Trophoblast cell (in vitro differentiated cells and primary cell): ENCODE results near the gene MESD.

Source experiments
- DNase-seq, 2 donors: peaks; one replicate each; pipeline ENCODE4 v3.0.0-alpha.2; 2016
- H2AFZ ChIP-seq: 2 replicates; pipeline ENCODE4 v1.6.1; 2013; ENCODE audit warnings: low read length, moderate library complexity, mild to moderate bottlenecking; ENCODE audit not compliant: insufficient read depth, poor library complexity
- H2AK5ac ChIP-seq: 2 replicates; pipeline ENCODE4 v1.6.1; 2013; ENCODE audit warnings: mild to moderate bottlenecking, low read length
- H2BK120ac ChIP-seq: 2 replicates; pipeline ENCODE4 v1.6.1; 2013; ENCODE audit warnings: low read length, mild to moderate bottlenecking, moderate library complexity; ENCODE audit not compliant: insufficient read depth, poor library complexity
- H2BK12ac ChIP-seq: 2 replicates; pipeline ENCODE4 v1.6.1; 2013; ENCODE audit warnings: mild to moderate bottlenecking, low read length, moderate library complexity
- H2BK5ac ChIP-seq: 2 replicates; pipeline ENCODE4 v1.6.1; 2013; ENCODE audit warnings: low read length, low read depth, moderate library complexity, mild to moderate bottlenecking; ENCODE audit not compliant: poor library complexity
- H3K14ac ChIP-seq: 2 replicates; pipeline ENCODE4 v1.6.1; 2013; ENCODE audit warnings: mild to moderate bottlenecking, low read length
- H3K18ac ChIP-seq: 2 replicates; pipeline ENCODE4 v1.6.1; 2013; ENCODE audit warnings: mild to moderate bottlenecking, low read length
- H3K23ac ChIP-seq: 2 replicates; pipeline ENCODE4 v1.6.1; 2013; ENCODE audit warnings: low read length
- H3K27ac ChIP-seq: 2 replicates; pipeline ENCODE4 v1.5.1; 2013; ENCODE audit warnings: low read depth, mild to moderate bottlenecking, inconsistent platforms, low read length, moderate library complexity
- H3K27me3 ChIP-seq: 2 replicates; pipeline ENCODE4 v1.6.1; 2013; ENCODE audit warnings: inconsistent platforms, mild to moderate bottlenecking, low read length, moderate library complexity; ENCODE audit not compliant: insufficient read depth
- H3K36me3 ChIP-seq, 2 experiments: 1 replicate in 1 of 2; 2 replicates in 1 of 2; pipeline ENCODE4 v1.6.1; 2013; ENCODE audit warnings: low read length in 2 of 2, mild to moderate bottlenecking in 2 of 2, moderate library complexity in 1 of 2; ENCODE audit not compliant: insufficient read depth in 2 of 2, control insufficient read depth in 1 of 2
- H3K4ac ChIP-seq: 2 replicates; pipeline ENCODE4 v1.6.1; 2013; ENCODE audit warnings: low read depth, mild to moderate bottlenecking, low read length, moderate library complexity
- H3K4me1 ChIP-seq, 2 experiments: 1 replicate in 1 of 2; 2 replicates in 1 of 2; pipeline ENCODE4 v1.6.1; 2013; ENCODE audit warnings: low read length in 2 of 2, mild to moderate bottlenecking in 2 of 2, moderate library complexity in 1 of 2; ENCODE audit not compliant: insufficient read depth in 2 of 2, control insufficient read depth in 1 of 2
- H3K4me2 ChIP-seq: 2 replicates; pipeline ENCODE4 v1.6.1; 2013; ENCODE audit warnings: inconsistent platforms, mild to moderate bottlenecking, low read length, moderate library complexity
- H3K4me3 ChIP-seq: 2 replicates; pipeline ENCODE4 v1.5.1; 2013; ENCODE audit warnings: mild to moderate bottlenecking, low read depth, low read length, inconsistent platforms
- H3K79me1 ChIP-seq: one replicate; pipeline ENCODE4 v1.6.1; 2013; ENCODE audit warnings: low read length
- H3K79me2 ChIP-seq: 2 replicates; pipeline ENCODE4 v1.6.1; 2013; ENCODE audit warnings: low read length, mild to moderate bottlenecking; ENCODE audit not compliant: control insufficient read depth, insufficient read depth, poor library complexity
- H3K9ac ChIP-seq: 2 replicates; pipeline ENCODE4 v1.6.1; 2013; ENCODE audit warnings: mild to moderate bottlenecking, low read length
- H3K9me3 ChIP-seq: 2 replicates; pipeline ENCODE4 v1.6.1; 2013; ENCODE audit warnings: low read depth, mild to moderate bottlenecking, control low read depth, inconsistent platforms, low read length; ENCODE audit not compliant: insufficient read depth
- H4K12ac ChIP-seq: 2 replicates; pipeline ENCODE4 v1.6.1; 2013; ENCODE audit warnings: low read depth, mild to moderate bottlenecking, low read length, moderate library complexity
- H4K8ac ChIP-seq: 2 replicates; pipeline ENCODE4 v1.6.1; 2013; ENCODE audit warnings: low read depth, mild to moderate bottlenecking, low read length, moderate library complexity
- H4K91ac ChIP-seq: one replicate; pipeline ENCODE4 v1.6.1; 2013; ENCODE audit warnings: low read depth, mild to moderate bottlenecking, low read length, moderate library complexity
- WGBS: extraction: QIAGEN DNeasy Blood & Tissue Kit; methylation state at CpG from one replicate; pipeline ENCODE4 v1.1.7; 2013; ENCODE audit warnings: missing lambda C conversion rate; ENCODE audit not compliant: insufficient read length, insufficient coverage; ENCODE audit errors: extremely low coverage; 5-methylcytosine and 5-hydroxymethylcytosine counted together

Gene MESD

DNA sequence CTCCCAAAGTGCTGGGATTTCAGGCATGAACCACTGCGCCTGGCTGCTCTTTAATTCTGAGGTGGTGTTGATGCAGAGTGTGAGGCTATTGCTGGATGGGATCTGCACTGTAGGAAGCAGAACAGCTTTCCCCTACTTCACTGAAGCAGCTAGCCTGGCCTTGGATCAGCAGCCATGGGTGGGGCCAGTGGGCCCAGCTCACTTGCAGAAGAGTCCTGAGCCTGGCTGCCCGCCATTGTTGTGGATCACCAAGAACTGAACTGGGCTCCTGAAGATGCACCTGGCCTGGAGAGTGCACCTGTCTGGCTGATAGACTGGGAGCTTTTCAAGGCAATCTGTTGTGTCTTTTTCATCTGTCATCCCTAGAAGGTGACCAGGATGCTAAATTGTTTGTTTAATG lies 23.0 kb upstream of the MESD start:
- no peak overlapping the region for H3K9ac ChIP-seq

DNA sequence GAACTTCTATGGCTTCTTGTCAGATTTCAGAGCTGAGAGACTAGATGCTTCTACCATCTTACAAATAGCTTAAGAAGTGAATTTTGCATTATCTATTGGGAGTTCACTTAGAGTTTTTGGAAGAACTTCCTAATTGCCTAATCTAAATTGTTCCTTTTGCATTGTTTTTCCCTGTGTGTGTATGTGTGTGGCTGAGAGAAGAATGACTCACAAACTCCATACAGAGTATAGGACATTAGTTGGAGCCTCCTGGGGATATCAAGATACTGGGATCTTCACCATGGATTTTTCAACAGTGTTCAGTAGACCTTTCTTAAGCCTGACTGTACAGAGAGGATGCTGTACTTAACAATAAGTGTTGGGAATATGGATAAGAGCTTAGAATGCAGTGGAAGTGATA lies 22.0 kb upstream of the MESD start:
- no peak overlapping the region for H2AFZ ChIP-seq
- H2BK12ac ChIP-seq, result no peak overlapping the region
- DNase-seq, result no peak
- H2BK5ac ChIP-seq, result no peak overlapping the region
- H3K27me3 ChIP-seq, result no peaks in the 10 kb centered on the region
- H3K18ac ChIP-seq, result no peak overlapping the region
- H3K79me1 ChIP-seq, result no peaks in the 10 kb centered on the region
- H3K9me3 ChIP-seq, result no peaks in the 10 kb centered on the region
- no peak overlapping the region for H2BK120ac ChIP-seq
- H3K27ac ChIP-seq, result no peak overlapping the region
- H3K36me3 ChIP-seq, result no peaks in the 10 kb centered on the region
- H3K4ac ChIP-seq, result no peak overlapping the region
- no peak overlapping the region for H4K12ac ChIP-seq
- H4K91ac ChIP-seq, result no peak overlapping the region
- no peak overlapping the region for H4K8ac ChIP-seq
- H3K4me2 ChIP-seq, result no peak overlapping the region
- no peak overlapping the region for H3K9ac ChIP-seq
- H3K79me2 ChIP-seq, result no peaks in the 10 kb centered on the region
- no peak overlapping the region for H2AK5ac ChIP-seq
- H3K14ac ChIP-seq, result no peak overlapping the region
- no peak overlapping the region for H3K23ac ChIP-seq
- H3K4me1 ChIP-seq, result no peaks in the 10 kb centered on the region
- H3K4me3 ChIP-seq, result no peak overlapping the region

More for the DNA sequence above, 23.0 kb upstream of the MESD start:
- Histone ChIP-seq H3K14ac (no peak overlapping the region), H3K9me3 (no peaks in the 10 kb centered on the region), H3K79me1 (no peaks in the 10 kb centered on the region), H2BK5ac (no peak overlapping the region), H3K18ac (no peak overlapping the region), H2AK5ac (no peak overlapping the region), H3K27me3 (no peaks in the 10 kb centered on the region), H2BK120ac (no peak overlapping the region), H3K79me2 (no peaks in the 10 kb centered on the region), H4K91ac (no peak overlapping the region), H3K27ac (no peak overlapping the region), H4K8ac (no peak overlapping the region), H3K36me3 (no peaks in the 10 kb centered on the region), H3K4ac (no peak overlapping the region), H3K4me3 (no peak overlapping the region), H3K4me2 (no peak overlapping the region), H2AFZ (no peak overlapping the region), H3K4me1 (no peaks in the 10 kb centered on the region), H2BK12ac (no peak overlapping the region), H3K23ac (no peak overlapping the region), H4K12ac (no peak overlapping the region)
- WGBS, result no CpG with 5 or more reads among the region's 2 CpGs
- DNase-seq, result no peak

DNA sequence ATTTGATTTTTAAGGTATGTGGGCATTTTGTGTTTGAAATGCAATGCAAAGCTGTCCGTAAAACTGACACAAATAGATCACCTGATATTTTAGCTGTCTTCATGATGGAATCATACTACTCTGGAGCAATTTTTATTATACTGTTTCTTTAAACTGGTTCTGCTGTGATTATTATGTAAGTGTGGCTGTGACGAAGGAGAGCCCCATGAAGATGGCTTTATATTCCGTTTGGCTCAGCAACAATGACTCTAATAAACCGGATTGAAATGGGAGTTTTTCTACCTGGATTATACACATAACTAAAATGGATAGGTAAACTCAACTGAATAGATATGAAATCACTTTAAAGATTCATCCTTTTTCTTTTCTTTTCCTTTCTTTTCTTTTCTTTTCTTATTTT lies 20.5 kb upstream of the MESD start:
- Histone ChIP-seq H4K91ac (no peak overlapping the region), H3K79me1 (no peaks in the 10 kb centered on the region), H2BK5ac (no peak overlapping the region), H3K4ac (no peak overlapping the region), H3K18ac (no peak overlapping the region), H3K9ac (no peak overlapping the region), H3K9me3 (no peaks in the 10 kb centered on the region), H3K14ac (no peak overlapping the region), H2BK12ac (no peak overlapping the region), H3K79me2 (no peaks in the 10 kb centered on the region), H3K36me3 (no peaks in the 10 kb centered on the region), H3K4me2 (no peak overlapping the region), H4K12ac (no peak overlapping the region), H2AK5ac (no peak overlapping the region), H4K8ac (no peak overlapping the region), H3K27me3 (no peaks in the 10 kb centered on the region), H3K27ac (no peak overlapping the region), H3K4me1 (no peaks in the 10 kb centered on the region), H2BK120ac (no peak overlapping the region), H3K4me3 (no peak overlapping the region), H2AFZ (no peak overlapping the region), H3K23ac (no peak overlapping the region)
- WGBS, result no CpG with 5 or more reads among the region's 4 CpGs
- no peak for DNase-seq

DNA sequence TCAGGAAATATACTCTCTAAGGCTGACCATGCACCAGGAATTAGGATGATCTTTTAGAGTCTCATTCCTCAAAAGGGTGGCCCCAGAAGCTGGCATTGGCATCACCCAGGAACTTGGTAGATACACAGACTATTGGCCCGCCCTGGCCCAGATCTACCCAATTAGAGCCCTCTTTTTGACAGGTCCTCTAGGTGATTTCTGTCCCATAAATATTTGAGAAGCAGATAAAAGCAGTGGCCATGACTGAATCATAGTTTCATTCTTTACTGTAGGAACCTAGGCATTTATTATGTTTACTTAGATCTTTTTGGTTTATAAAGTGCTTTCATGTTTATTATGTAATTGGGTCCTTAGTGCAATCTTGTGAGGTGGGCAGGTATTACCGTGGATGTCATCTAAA lies 18.7 kb upstream of the MESD start:
- Histone ChIP-seq H3K79me2 (peaks cover 1% of the 10 kb centered on the region), H3K27ac (no peak overlapping the region), H4K8ac (no peak overlapping the region), H3K79me1 (no peaks in the 10 kb centered on the region), H3K4ac (no peak overlapping the region), H3K9ac (no peak overlapping the region), H3K4me1 (peaks cover 1 to 2% of the 10 kb centered on the region in 2 experiments), H3K36me3 (peaks cover 0 to 2% of the 10 kb centered on the region in 2 experiments), H3K23ac (no peak overlapping the region), H2BK5ac (no peak overlapping the region), H2AK5ac (no peak overlapping the region), H3K18ac (no peak overlapping the region), H3K14ac (no peak overlapping the region), H2AFZ (no peak overlapping the region), H3K9me3 (no peaks in the 10 kb centered on the region), H2BK12ac (no peak overlapping the region), H4K12ac (no peak overlapping the region), H2BK120ac (no peak overlapping the region), H3K4me3 (no peak overlapping the region), H3K4me2 (no peak overlapping the region), H3K27me3 (no peaks in the 10 kb centered on the region), H4K91ac (no peak overlapping the region)
- no CpG with 5 or more reads among the region's 2 CpGs for WGBS
- DNase-seq, result no peak
